ENCODE data around the gene PTPRN2. TPM values are rescaled to one million over a fixed set of nuclear protein-coding genes. Genes with fewer than 3 reads are reported as not detected.

The PTPRN2 gene
- total and polyA plus RNA-seq, 2 of the 13 experiments (the other 11 are each of a cell fraction or from before 2014, with no cell fraction given) = 2.5 to 24.2 TPM

GRCh38 chr7:157522189-157522588, 1065.4 kb downstream of the PTPRN2 start (continued):
- TF ChIP-seq ZBTB2 (CRISPR knock-in tag; IDR thresholded peaks at IDR 0.05; ENCODE audit: low read depth) = no peak
- peak; percentile 98 for TF ChIP-seq MNT (IDR thresholded peaks at IDR 0.05)
- peak; percentile 77; the same call in 1 of the 2 replicates for TF ChIP-seq RAD51 (IDR thresholded peaks at IDR 0.05; ENCODE audit: borderline replicate concordance)
- TF ChIP-seq ETS1 (CRISPR knock-in tag; IDR thresholded peaks at IDR 0.05) = no peak
- TF ChIP-seq ZBTB3 (CRISPR knock-in tag; IDR thresholded peaks at IDR 0.05; ENCODE audit: borderline replicate concordance, low read depth) = no peak
- TF ChIP-seq ETV5 (CRISPR knock-in tag; IDR thresholded peaks at IDR 0.05; ENCODE audit: borderline replicate concordance) = no peak
- TF ChIP-seq USF2 (IDR thresholded peaks at IDR 0.05; ENCODE audit: low read depth, low read length) = peak; percentile 73
- TF ChIP-seq USF2 (CRISPR knock-in tag; IDR thresholded peaks at IDR 0.05; ENCODE audit: borderline replicate concordance) = no peak
